NK-92 (cell line): ENCODE measurements around the gene BCAS4.
"Not testable (repeated sequence)": the region's sequence is repeated elsewhere in the genome, so short reads cannot be mapped to it uniquely, and the experiment has no call there.

Experiments
- DNase-seq: peaks from one replicate; lab custom pipeline; 2025; ENCODE audit not compliant: unreplicated experiment; lab: John Stamatoyannopoulos, UW

BCAS4 gene

DNA sequence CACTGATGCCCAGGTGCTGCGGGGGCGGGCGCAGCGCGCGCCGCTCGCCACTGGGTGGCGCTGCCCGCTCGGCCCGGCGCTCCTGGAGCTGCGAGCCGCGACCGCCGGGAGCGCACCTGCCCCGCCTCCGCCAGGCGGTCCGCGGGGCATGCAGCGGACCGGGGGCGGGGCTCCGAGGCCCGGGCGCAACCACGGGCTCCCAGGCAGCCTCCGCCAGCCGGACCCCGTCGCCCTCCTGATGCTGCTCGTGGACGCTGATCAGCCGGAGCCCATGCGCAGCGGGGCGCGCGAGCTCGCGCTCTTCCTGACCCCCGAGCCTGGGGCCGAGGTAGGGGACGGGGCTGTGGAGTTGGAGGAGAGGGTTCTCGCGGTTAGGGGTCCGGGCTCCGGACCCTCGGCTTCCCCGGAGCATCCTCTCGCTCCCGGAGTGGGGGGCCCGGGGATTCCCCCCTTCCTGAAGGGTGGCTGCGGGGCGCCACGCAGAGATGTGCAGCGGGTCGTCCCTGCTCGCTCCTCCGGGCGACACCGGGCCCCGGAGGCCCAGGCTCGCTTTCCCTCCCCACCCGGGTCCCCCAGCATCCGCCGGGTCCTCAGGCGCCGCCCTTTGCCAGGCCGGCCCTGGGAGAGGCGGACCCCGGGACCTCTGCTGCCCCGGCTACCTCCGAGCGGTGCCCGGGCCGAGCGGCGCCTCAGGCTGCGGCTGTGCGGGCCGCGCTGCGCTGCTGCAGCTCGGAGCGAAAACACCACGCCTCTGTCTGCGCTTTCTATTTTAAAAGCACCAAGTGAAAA lies at the start of gene BCAS4:
BCAS4 (plus strand) TSS at position 216 of the 789 bp plus-strand sequence; CDS start at position 239, 23 bp downstream.
- no peak for DNase-seq

DNA sequence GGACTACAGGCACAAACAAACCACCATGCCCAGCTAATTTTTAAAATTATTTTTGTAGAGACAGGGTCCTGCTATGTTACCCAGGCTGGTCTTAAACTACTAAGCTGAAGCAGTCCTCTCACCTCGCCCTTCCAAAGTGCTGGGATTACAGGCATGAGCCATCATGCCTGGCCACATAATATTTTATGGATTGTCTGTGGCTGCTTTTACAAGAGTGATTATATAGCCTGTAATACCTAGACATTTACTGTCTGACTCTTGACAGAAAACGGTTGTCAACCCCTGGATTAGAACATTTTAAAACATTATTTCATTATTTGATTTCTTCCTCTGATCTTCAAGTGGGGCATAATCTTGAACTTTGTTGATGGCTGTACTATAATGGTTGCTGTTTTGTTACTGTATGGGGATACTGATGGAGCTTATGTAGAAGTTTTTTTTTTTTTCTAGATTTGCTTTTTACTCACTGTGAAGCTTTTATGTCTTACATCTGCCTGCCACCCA lies 49.2 kb upstream of the BCAS4 start:
- no peak for DNase-seq

- DNase-seq = no peak
Observed at GRCh38 chr20:50746138-50746940, 48.5 kb upstream of the BCAS4 start.

- DNase-seq = no peak
Observed at GRCh38 chr20:50747275-50747674, 47.6 kb upstream of the BCAS4 start.

DNA sequence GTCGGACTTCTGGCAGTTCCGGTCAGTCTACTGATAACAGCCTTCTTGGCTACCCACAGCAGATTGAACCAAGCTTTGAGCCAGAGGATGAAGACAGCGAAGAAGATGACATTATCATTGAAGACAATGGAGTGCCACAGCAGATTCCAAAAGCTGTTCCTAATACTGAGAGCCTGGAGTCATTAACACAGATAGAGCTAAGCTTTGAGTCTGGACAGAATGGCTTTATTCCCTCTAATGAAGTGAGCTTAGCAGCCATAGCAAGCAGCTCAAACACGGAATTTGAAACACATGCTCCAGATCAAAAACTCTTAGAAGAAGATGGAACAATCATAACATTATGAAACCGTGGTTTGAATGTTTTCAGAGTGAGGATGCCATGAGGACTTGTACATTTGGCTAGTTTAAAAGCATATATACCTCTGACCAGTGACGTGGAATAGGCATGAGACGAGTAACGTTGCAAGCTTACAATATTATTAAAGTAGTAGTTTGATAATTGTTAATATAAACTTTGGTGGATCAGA lies 44.7 kb upstream of the BCAS4 start:
- no peak for DNase-seq

DNA sequence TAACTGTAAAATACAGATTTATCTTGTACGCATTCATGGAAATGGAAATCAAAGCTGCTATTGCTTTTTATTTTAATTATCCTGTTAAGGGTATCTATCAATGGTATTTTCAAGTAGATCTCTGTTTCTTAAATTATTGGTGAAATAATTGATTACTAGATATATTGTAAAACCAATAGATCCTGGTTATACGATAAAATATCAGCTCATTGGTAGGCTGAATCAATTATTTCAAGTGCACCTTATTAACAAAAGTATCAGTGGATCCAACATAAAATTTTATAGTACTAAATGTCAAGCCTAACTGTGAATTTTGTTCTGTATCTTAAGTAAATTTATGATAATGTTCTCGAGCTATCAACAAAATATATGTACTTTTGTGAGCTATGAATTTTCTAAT lies 41.7 kb upstream of the BCAS4 start:
- DNase-seq = no peak

DNA sequence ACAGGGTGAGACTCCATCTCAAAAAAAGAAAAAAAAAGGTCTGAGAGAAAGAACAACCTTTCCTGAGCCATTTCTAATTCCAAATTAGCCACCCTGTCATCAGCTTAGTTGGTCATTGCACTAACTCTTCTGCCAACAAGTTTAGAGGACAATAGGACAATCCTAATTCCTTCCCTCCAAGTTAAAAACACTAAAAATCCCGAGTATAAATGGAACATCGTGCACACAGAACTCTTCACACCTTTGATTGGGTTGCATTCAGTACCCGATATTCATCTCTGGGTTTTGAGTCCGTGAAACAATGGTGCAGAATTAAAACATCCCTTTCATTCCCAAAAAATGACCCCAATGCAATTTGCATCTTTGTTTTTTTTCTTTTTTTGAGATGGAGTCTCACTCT lies 40.4 kb upstream of the BCAS4 start:
- no peak for DNase-seq

- no peak for DNase-seq
Observed at GRCh38 chr20:50756447-50756846, 38.4 kb upstream of the BCAS4 start.

GRCh38 chr20:50758469-50758868 lies 36.4 kb upstream of the BCAS4 start:
- DNase-seq = no peak

- DNase-seq = no peak
Observed at GRCh38 chr20:50758992-50759391, 35.9 kb upstream of the BCAS4 start.

DNA sequence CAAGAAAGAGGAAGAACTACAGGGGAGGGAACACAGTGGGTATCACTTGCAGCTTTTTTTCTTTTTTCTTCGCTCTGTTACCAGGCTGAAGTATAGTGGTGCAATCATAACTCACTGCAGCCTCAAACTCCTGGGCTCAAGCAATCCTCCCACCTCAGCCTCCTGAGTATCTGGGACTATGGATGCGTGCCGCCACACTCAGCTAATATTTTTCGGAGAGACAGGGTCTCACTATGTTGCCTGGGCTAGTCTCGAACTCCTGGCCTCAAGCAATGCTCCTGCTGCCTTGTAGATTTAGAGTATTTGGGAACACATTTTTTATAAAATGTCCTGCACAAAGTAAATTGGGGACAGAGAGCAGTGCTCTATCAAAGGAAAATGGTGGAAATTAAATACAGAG lies 35.2 kb upstream of the BCAS4 start:
- DNase-seq = no peak

- no peak for DNase-seq
Observed at GRCh38 chr20:50762045-50762422, 32.8 kb upstream of the BCAS4 start.

- no peak for DNase-seq
Observed at GRCh38 chr20:50762435-50763220, 32.2 kb upstream of the BCAS4 start.

DNA sequence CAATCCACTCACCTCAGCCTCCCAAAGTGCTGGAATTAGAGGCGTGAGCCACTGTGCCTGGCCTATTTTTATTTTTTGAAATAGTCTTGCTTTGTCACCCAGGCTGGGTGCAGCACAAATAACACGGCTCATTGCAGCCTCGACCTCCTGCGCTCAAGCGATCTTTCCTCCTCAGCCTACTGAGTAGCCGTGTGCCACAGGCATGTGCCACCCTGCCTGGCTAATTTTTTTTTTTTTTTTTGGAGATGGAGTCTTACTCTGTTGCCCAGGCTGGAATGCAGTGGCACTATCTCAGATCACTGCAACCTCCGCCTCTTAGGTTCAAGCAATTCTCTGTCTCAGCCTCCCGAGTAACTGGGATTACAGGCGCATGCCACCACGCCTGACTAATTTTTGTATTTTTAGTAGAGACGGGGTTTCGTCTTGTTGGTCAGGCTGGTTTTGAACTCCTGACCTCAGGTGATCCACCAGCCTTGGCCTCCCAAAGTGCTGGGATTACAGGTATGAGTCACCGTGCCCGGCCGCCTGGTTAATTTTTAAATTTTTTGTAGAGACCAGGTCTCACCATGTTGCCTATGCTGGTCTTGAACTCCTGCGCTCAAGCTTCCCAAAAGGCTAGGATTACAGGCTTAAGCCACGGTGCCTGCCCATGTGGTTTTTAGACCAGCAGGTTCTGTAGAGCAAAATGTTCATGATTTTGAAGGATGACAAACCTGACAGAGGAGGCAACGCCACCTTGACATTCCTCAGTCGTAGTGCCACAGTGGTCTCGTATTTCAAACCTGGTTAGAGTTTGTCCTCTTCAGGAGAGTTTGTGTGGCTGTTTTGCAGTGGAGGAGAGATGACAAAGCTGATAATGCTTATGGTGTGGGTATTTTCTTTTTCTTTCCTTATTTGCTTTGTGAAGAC lies 31.1 kb upstream of the BCAS4 start:
- not testable (repeated sequence) for DNase-seq

DNA sequence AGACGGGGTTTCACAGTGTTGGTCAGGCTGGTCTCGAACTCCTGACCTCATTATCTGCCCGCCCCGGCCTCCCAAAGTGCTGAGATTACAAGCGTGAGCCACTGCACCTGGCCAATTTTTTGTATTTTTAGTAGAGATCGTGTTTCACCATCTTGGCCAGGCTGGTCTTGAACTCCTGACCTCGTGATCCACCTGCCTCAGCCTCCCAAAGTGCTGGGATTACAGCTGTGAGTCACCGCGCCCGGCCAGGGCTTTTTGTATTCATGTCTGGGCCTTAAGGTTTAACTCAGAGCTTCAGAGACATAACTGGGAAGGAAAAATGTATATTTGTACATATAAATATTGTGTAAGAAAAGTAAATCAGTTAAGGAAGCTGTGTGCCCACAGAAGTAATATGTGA lies 29.6 kb upstream of the BCAS4 start:
- not testable (repeated sequence) for DNase-seq

GRCh38 chr20:50765674-50766073 lies 29.2 kb upstream of the BCAS4 start:
- DNase-seq = no peak

DNA sequence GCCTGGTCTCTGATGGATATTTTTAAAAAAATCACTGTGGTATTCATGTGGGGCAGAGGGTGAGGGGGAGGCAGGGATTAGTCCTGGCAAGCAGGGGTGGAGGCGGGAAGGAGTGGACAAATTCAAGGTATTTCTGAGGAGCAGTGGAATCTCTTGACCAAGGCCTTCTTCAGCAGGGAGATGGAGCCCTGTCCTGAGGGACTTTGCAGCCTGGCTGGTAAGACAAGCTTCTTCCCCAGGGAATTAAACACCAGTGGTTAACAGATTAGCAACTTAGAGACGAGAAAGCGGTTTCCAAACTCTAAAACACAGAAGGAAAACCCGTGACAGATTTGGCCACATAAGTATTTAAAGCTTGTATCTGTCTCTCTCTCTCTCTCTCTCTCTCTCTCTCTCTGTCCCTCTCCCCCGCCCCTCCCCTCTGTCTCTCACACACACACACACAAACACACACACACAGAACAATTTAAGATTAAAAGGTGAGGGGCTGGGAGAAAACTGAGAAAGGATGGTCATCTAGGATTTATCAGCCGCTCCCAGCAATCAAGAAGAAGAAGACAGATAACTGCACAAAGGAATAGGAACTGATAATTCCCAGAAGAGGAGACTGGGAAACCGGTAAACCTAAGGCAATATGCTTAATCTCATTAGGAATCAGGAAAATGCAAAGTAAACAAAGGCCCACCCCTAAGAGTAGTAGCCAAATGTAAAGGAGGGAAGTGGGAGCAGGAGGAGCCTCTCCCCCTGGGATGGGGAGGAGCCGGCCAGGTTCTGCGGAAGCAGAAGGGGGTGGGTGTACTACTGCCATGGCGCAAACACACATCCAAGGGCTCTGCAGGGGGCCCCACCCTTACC lies 27.7 kb upstream of the BCAS4 start:
- DNase-seq = not testable (repeated sequence)

DNA sequence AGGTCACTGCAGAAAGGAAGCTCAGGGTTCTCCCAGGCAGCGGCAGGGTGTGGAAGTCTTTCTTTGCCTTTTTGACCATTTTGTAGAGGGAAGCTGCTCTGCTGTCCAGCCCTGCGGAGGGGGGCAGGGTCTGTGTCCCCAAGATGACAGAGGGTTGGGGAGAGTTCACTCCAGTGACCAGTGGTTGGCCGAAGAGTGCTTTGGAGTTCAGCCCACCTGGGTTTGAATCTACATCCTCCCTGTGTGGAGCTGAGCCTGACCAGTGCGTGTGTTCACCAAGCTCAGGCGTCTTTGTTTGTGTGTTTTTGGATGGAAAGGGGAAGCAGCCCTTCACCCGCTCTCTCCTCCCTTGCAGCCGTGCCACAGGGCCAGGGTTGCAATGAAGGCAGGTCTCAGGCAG lies 25.9 kb upstream of the BCAS4 start:
- DNase-seq = not testable (repeated sequence)

DNA sequence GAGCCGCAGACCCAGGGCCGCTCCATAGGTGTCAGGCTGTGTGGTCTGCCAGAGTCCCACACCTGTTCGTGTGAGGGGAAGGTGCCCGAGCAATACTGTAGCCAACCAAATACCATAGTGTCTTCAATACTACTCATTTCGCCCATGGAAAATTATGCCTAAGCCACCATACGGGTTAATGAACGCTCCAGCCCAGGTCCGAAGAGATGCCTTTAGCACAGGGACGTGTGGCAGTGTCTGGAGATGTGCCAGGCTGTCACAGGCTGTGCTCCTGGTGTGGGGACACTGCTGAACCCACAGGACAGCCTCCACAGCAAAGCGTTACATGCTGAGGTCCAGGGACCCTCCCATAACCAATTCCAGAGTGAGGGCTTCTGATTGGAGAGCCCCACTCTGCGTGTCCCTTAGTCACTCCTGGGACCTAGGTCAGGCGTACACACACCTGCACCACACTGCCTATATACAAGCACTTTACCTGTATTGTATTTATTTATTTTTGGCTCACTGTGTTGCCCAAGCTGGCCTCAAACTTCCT lies 25.2 kb upstream of the BCAS4 start:
- not testable (repeated sequence) for DNase-seq
